ENCODE measurements around the gene IKBKG. TPM values are rescaled to one million over a fixed set of nuclear protein-coding genes. Genes with fewer than 3 reads are reported as not detected.
A peak's percentile ranks its signal among the peaks of the same experiment; 100 is the strongest.

The IKBKG gene
- total and polyA plus RNA-seq, 2 donors (not counting 3 experiments of a cell fraction or from before 2014, with no cell fraction given) = 41.2 to 47.8 TPM

DNA sequence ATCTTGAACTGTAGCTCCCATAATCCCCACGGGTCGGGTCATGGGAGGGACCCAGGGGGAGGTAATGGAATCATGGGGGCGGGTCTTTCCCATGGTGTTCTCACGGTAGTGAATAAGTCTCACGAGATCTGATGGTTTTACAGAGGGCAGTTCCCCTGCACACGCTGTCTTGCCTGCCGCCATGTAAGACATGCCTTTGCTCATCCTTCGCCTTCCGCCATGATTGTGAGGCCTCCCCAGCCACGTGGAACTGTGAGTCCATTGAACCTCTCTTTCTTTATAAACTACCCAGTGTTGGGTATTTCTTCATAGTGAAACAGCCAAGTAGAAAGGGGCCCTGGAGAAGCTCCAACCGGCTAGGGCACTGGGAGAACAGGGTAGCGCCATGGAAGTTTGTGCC is 49.8 kb downstream of the IKBKG start:
- H4K20me1 ChIP-seq (replicated peaks; ENCODE audit: control insufficient read depth, extremely low read depth, insufficient read depth, low read length) = no peaks in the 10 kb centered on the region
- no peak for DNase-seq (ENCODE audit: low read depth, low spot score)
- H3K27ac ChIP-seq (ENCODE audit: insufficient read depth, low read depth, low read length) = no peak overlapping the region
- BruUV-seq (replicated peaks) = no TSS peak
- no peak overlapping the region for H2AFZ ChIP-seq (ENCODE audit: low read depth, low read length)
- H3K4me2 ChIP-seq (ENCODE audit: insufficient read depth, low read length) = no peak overlapping the region
- dilution Hi-C loops (cut with MboI; ENCODE audit: extremely low pct_ligation_motif_present, low sequenced_read_pairs) = no loop called here
- H3K9me3 ChIP-seq (replicated peaks; ENCODE audit: control insufficient read depth, insufficient read depth, low read length) = no peaks in the 10 kb centered on the region
- ChIA-PET POLR2A (no interaction called here), CTCF (no interaction called here)
- intact Hi-C loops (cut with micrococcal nuclease) = no loop called here
- H3K79me2 ChIP-seq (ENCODE audit: control insufficient read depth, insufficient read depth, low read length) = no peaks in the 10 kb centered on the region
- H3K4me1 ChIP-seq (ENCODE audit: control insufficient read depth, extremely low read depth, insufficient read depth, low read length) = no peaks in the 10 kb centered on the region
- H3K36me3 ChIP-seq (ENCODE audit: control insufficient read depth in 2 of 2, extremely low read depth in 1 of 2, insufficient read depth in 2 of 2, low read length in 2 of 2) = no peaks in the 10 kb centered on the region
- TF ChIP-seq, protein P1, sequence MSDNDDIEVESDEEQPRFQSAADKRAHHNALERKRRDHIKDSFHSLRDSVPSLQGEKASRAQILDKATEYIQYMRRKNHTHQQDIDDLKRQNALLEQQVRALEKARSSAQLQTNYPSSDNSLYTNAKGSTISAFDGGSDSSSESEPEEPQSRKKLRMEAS (IDR thresholded peaks at IDR 0.05; ENCODE audit: insufficient read depth, insufficient read length) = no peak
- TF ChIP-seq JUN (IDR thresholded peaks at IDR 0.05; ENCODE audit: borderline replicate concordance, insufficient read depth, insufficient read length, low read depth) (no peak), CTCF (IDR thresholded peaks at IDR 0.05; ENCODE audit: extremely low read depth in 1 of 2, insufficient read depth in 1 of 2, low read depth in 1 of 2, low read length in 2 of 2) (no peak)
- H3K9me1 ChIP-seq (replicated peaks; ENCODE audit: control insufficient read depth, extremely low read depth, insufficient read depth, low read length) = no peaks in the 10 kb centered on the region
- no peak overlapping the region for H3K4me3 ChIP-seq (replicated peaks in 1 of 3; ENCODE audit: insufficient read depth in 1 of 3, low read depth in 1 of 3, low read length in 3 of 3)
- peaks cover 5 to 13% of the 10 kb centered on the region in 2 experiments for H3K27me3 ChIP-seq (ENCODE audit: control insufficient read depth in 2 of 2, insufficient read depth in 2 of 2, low read length in 2 of 2)
- peak; percentile 43 for FAIRE-seq
- H3K9ac ChIP-seq (replicated peaks; ENCODE audit: extremely low read depth, insufficient read depth, low read length) = no peak overlapping the region

GRCh38 chrX:154598656-154599055 is 51.2 kb downstream of the IKBKG start:
- no peaks in the 10 kb centered on the region for H3K79me2 ChIP-seq (ENCODE audit: control insufficient read depth, insufficient read depth, low read length)
- FAIRE-seq (no peak), DNase-seq (ENCODE audit: low read depth, low spot score) (no peak)
- no peak overlapping the region for H2AFZ ChIP-seq (ENCODE audit: low read depth, low read length)
- no peaks in the 10 kb centered on the region for H3K9me1 ChIP-seq (replicated peaks; ENCODE audit: control insufficient read depth, extremely low read depth, insufficient read depth, low read length)
- no peaks in the 10 kb centered on the region for H3K9me3 ChIP-seq (replicated peaks; ENCODE audit: control insufficient read depth, insufficient read depth, low read length)
- H4K20me1 ChIP-seq (replicated peaks; ENCODE audit: control insufficient read depth, extremely low read depth, insufficient read depth, low read length) = no peaks in the 10 kb centered on the region
- ChIA-PET POLR2A (no interaction called here), CTCF (no interaction called here)
- H3K27me3 ChIP-seq (ENCODE audit: control insufficient read depth in 2 of 2, insufficient read depth in 2 of 2, low read length in 2 of 2) = peaks cover 5 to 13% of the 10 kb centered on the region in 2 experiments
- H3K4me1 ChIP-seq (ENCODE audit: control insufficient read depth, extremely low read depth, insufficient read depth, low read length) = peaks cover under 1% of the 10 kb centered on the region
- intact Hi-C loops (cut with micrococcal nuclease) = no loop called here
- no peak overlapping the region for H3K4me2 ChIP-seq (ENCODE audit: insufficient read depth, low read length)
- no TSS peak for BruUV-seq (replicated peaks)
- H3K9ac ChIP-seq (replicated peaks; ENCODE audit: extremely low read depth, insufficient read depth, low read length) = no peak overlapping the region
- H3K27ac ChIP-seq (ENCODE audit: insufficient read depth, low read depth, low read length) = no peak overlapping the region
- H3K36me3 ChIP-seq (ENCODE audit: control insufficient read depth in 2 of 2, extremely low read depth in 1 of 2, insufficient read depth in 2 of 2, low read length in 2 of 2) = no peaks in the 10 kb centered on the region
- no peak overlapping the region for H3K4me3 ChIP-seq (replicated peaks in 1 of 3; ENCODE audit: insufficient read depth in 1 of 3, low read depth in 1 of 3, low read length in 3 of 3)
- TF ChIP-seq MYC (IDR thresholded peaks at IDR 0.05; ENCODE audit: low read depth, low read length) = no peak
- no peak for TF ChIP-seq CTCF (IDR thresholded peaks at IDR 0.05; ENCODE audit: extremely low read depth in 1 of 2, insufficient read depth in 1 of 2, low read depth in 1 of 2, low read length in 2 of 2)
- TF ChIP-seq, protein P1 (IDR thresholded peaks at IDR 0.05; ENCODE audit: insufficient read depth, insufficient read length) = no peak
- TF ChIP-seq POLR2A (IDR thresholded peaks at IDR 0.05; ENCODE audit: low read depth, low read length) = no peak
- TF ChIP-seq FOS (IDR thresholded peaks at IDR 0.05; ENCODE audit: borderline replicate concordance, insufficient read depth, low read length) = no peak
- TF ChIP-seq POLR2AphosphoS5 (IDR thresholded peaks at IDR 0.05; ENCODE audit: insufficient read depth, low read depth, low read length) = no peak
- TF ChIP-seq JUN (IDR thresholded peaks at IDR 0.05; ENCODE audit: borderline replicate concordance, insufficient read depth, insufficient read length, low read depth) = no peak
- no peak for TF ChIP-seq GATA2 (IDR thresholded peaks at IDR 0.05; ENCODE audit: insufficient read depth, insufficient read length, low read depth, low read length)
- TF ChIP-seq EZH2 (IDR thresholded peaks at IDR 0.05; ENCODE audit: borderline replicate concordance, low read depth, low read length, severe bottlenecking) = no peak
- dilution Hi-C loops (cut with MboI; ENCODE audit: extremely low pct_ligation_motif_present, low sequenced_read_pairs) = no loop called here

Measured in endothelial cell of umbilical vein (primary cell).